Measurements from ENCODE around the gene GPX2.

The GPX2 gene

GRCh38 chr14:64958743-64959142 lies 16.2 kb upstream of the GPX2 start:
- no peak for DNase-seq

GRCh38 chr14:64958201-64958600 lies 15.7 kb upstream of the GPX2 start:
- no peak for DNase-seq

GRCh38 chr14:64956697-64957406 lies 14.3 kb upstream of the GPX2 start:
- no peak for DNase-seq

- DNase-seq: no peak
These were observed 12.8 kb upstream of the GPX2 start for GRCh38 chr14:64955297-64955696.

- DNase-seq: no peak
These were observed 12.1 kb upstream of the GPX2 start for GRCh38 chr14:64954491-64955240.

GRCh38 chr14:64953661-64954060 lies 11.1 kb upstream of the GPX2 start:
- no peak for DNase-seq

- no peak for DNase-seq
These were observed 10.7 kb upstream of the GPX2 start for GRCh38 chr14:64953310-64953654.

GRCh38 chr14:64952598-64953309 lies 10.2 kb upstream of the GPX2 start:
- DNase-seq: no peak

GRCh38 chr14:64951724-64952123 lies 9.2 kb upstream of the GPX2 start:
- no peak for DNase-seq

GRCh38 chr14:64951291-64951690 lies 8.7 kb upstream of the GPX2 start:
- DNase-seq: no peak

- DNase-seq: no peak
These were observed 8.3 kb upstream of the GPX2 start for GRCh38 chr14:64950889-64951288.

- no peak for DNase-seq
These were observed 6.2 kb upstream of the GPX2 start for GRCh38 chr14:64948612-64949210.

- DNase-seq: no peak
These were observed 5.4 kb upstream of the GPX2 start for GRCh38 chr14:64947710-64948611.

- DNase-seq: no peak
These were observed 3.9 kb upstream of the GPX2 start for GRCh38 chr14:64946310-64947045.

GRCh38 chr14:64945431-64946178 lies 3.1 kb upstream of the GPX2 start:
- no peak for DNase-seq

- no peak for DNase-seq
These were observed 2.3 kb upstream of the GPX2 start for GRCh38 chr14:64944861-64945260.

- no peak for DNase-seq
These were observed 1.5 kb upstream of the GPX2 start for GRCh38 chr14:64944041-64944440.

- no peak for DNase-seq
These were observed 1.0 kb upstream of the GPX2 start for GRCh38 chr14:64943556-64943955.

GRCh38 chr14:64940336-64940910 lies 2.1 kb downstream of the GPX2 start:
- no peak for DNase-seq

GRCh38 chr14:64939817-64940190 lies 2.7 kb downstream of the GPX2 start:
- DNase-seq: no peak
